Progenitor cell of endocrine pancreas (in vitro differentiated cells): ENCODE results near the gene STARD3. TPM values are rescaled to one million over a fixed set of nuclear protein-coding genes. Genes with fewer than 3 reads are reported as not detected.

ENCODE experiments used
- DNase-seq: peaks from one replicate; pipeline ENCODE4 v3.0.0; 2021; ENCODE audit warnings: low spot score; ENCODE audit not compliant: unreplicated experiment
- H3K27ac Mint-ChIP-seq: 2 replicates; pipeline ENCODE4 v1.8.0; 2021; ENCODE audit warnings: mild to moderate bottlenecking, moderate library complexity, mixed read lengths
- H3K27me3 Mint-ChIP-seq: 2 replicates; pipeline ENCODE4 v1.8.0; 2021; ENCODE audit warnings: mixed read lengths
- H3K36me3 Mint-ChIP-seq: 2 replicates; pipeline ENCODE4 v1.8.0; 2022; ENCODE audit warnings: mixed read lengths; ENCODE audit not compliant: insufficient read depth
- H3K4me1 Mint-ChIP-seq: 2 replicates; pipeline ENCODE4 v1.8.0; 2021; ENCODE audit warnings: low read depth, mixed read lengths
- H3K4me3 Mint-ChIP-seq: 2 replicates; pipeline ENCODE4 v1.8.0; 2021; ENCODE audit warnings: low read depth, mild to moderate bottlenecking, moderate library complexity, mixed read lengths
- H3K9me3 Mint-ChIP-seq: 2 replicates; pipeline ENCODE4 v1.8.0; 2021; ENCODE audit warnings: low read depth, mixed read lengths
- total RNA-seq: library from RNA; stranded (reverse); gene quantifications from 2 replicates; pipeline ENCODE4 v1.2.1, GENCODE V29; 2021
- TF ChIP-seq, protein P1 (sequence below): fragments of 200-600 bp; sonication (generic); IDR thresholded peaks from one replicate; pipeline ENCODE4 v1.5.0; 2021; ENCODE audit warnings: antibody characterized with exemption, mild to moderate bottlenecking; ENCODE audit not compliant: unreplicated experiment

Gene STARD3
- total RNA-seq, 1 donor from 2014 or later = 57.0 TPM

DNA sequence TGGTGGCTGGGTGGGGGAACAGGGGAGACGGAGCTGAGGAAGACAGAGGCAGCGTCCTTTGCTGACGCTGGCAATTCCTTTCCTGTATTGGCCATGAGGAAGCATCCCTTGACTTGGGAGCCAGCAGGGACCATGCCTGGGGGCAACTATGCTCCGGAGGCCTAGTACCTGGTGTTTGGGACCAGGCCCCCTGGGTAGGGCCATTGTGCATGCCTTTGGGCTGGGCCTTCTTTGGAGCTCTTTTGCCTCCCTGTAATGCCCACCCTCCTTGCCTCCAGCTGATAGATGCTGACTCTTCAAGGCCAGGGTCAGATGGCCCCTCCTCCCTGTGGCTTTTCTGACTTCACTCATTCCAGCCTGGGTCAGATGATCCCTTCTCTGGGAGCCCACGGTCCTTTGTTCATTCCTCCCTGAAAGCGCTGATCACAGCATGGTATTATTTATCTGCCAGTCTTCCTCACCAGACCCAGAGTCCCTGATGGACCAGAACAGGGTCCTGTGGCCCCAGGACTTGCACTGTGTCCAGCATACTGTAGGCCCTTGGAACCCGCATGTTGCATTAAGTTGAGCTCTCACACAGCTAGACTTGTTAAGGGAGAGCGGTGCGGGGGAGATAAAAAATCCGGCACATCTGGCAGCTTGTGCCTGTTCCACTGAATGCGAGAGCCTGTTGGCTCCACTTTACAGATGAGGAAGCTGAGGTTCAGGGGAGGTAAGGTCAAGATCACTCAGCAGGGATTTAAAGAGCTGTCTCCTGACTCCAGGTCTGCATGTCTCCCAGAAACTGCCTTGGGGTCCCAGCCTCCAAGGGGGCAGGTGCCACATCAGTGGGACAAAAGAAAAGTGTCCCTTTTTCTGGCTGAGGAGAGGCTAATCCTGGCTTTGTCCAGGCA is 2.9 kb downstream of the STARD3 start:
- Mint-ChIP-seq H3K27me3 (no peaks in the 10 kb centered on the region), H3K4me1 (peaks cover 16% of the 10 kb centered on the region), H3K4me3 (no peak overlapping the region), H3K27ac (no peak overlapping the region), H3K9me3 (no peaks in the 10 kb centered on the region), H3K36me3 (no peaks in the 10 kb centered on the region)
- DNase-seq = no peak
- TF ChIP-seq, protein P1, sequence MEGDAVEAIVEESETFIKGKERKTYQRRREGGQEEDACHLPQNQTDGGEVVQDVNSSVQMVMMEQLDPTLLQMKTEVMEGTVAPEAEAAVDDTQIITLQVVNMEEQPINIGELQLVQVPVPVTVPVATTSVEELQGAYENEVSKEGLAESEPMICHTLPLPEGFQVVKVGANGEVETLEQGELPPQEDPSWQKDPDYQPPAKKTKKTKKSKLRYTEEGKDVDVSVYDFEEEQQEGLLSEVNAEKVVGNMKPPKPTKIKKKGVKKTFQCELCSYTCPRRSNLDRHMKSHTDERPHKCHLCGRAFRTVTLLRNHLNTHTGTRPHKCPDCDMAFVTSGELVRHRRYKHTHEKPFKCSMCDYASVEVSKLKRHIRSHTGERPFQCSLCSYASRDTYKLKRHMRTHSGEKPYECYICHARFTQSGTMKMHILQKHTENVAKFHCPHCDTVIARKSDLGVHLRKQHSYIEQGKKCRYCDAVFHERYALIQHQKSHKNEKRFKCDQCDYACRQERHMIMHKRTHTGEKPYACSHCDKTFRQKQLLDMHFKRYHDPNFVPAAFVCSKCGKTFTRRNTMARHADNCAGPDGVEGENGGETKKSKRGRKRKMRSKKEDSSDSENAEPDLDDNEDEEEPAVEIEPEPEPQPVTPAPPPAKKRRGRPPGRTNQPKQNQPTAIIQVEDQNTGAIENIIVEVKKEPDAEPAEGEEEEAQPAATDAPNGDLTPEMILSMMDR = no peak

DNA sequence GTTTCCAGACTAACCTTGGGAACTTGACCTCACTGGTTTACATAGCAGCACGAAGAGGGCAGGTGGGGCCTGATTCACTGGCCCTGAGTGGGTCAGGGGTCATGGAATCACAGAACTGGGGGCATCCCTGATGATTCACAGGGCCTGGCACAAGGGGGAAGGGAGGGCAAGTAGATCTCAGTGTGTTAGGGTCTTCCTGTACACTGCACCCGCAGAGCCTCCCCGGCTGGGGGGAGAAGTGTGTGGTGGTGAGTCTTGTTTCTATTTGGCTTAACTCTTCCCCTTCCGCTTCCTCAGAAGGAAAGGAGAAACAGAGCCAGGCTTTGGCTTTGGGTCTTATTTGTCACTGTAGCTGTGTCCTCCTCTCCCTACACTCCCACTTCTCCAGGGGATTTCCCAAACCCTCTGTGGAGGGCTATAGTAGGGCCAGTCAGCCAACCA is 3.7 kb downstream of the STARD3 start:
- TF ChIP-seq, protein P1 = no peak
- Mint-ChIP-seq H3K4me1 (peaks cover 19% of the 10 kb centered on the region), H3K27ac (no peak overlapping the region), H3K27me3 (no peaks in the 10 kb centered on the region), H3K4me3 (no peak overlapping the region), H3K9me3 (no peaks in the 10 kb centered on the region), H3K36me3 (no peaks in the 10 kb centered on the region)
- DNase-seq = no peak

DNA sequence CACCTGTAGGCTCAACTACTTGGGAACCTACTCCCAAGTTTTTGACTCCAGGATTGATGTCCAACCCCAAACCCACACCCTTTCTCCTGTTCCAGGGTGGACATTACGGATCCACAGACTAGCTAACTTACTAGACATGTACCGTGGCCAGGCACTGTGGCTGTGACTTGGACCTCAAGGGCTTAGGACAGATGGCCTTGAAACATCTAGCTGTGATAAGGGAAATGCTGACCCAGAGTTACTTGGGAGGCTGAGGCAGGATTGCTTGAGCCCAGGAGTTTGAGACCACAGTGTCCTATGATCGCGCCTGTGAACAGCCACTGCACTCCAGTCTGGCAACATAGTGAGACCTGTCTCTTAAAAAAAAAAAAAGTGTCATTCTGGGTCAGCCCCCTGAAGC is 4.2 kb downstream of the STARD3 start:
- Mint-ChIP-seq H3K9me3 (no peaks in the 10 kb centered on the region), H3K27me3 (no peaks in the 10 kb centered on the region), H3K36me3 (no peaks in the 10 kb centered on the region), H3K27ac (no peak overlapping the region), H3K4me3 (no peak overlapping the region), H3K4me1 (peaks cover 19% of the 10 kb centered on the region)
- no peak for DNase-seq
- TF ChIP-seq, protein P1 = no peak

DNA sequence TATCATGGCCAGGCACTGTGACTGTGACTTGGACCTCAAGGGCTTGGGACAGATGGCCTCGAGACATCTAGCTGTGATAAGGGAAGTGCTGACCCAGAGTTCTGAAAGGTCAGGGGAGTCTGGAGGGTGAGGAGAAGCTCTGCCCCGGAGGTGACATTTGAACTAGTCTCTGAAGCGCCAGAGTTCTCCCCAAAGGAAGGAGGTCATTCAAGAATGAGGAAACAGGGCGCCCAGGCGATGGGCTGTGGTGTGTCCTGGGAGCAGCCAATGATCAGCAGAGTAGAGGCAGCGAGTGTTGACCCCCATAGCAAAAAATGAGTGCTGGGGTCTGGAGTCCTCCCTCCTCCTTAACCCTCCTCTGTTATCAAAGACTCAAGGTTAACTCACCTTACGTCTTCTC is 4.9 kb downstream of the STARD3 start:
- peaks cover 16% of the 10 kb centered on the region for H3K4me1 Mint-ChIP-seq
- no peak for DNase-seq
- no peaks in the 10 kb centered on the region for H3K9me3 Mint-ChIP-seq
- H3K27me3 Mint-ChIP-seq = no peaks in the 10 kb centered on the region
- no peaks in the 10 kb centered on the region for H3K36me3 Mint-ChIP-seq
- H3K4me3 Mint-ChIP-seq = no peak overlapping the region
- no peak overlapping the region for H3K27ac Mint-ChIP-seq
- TF ChIP-seq, protein P1 = no peak

DNA sequence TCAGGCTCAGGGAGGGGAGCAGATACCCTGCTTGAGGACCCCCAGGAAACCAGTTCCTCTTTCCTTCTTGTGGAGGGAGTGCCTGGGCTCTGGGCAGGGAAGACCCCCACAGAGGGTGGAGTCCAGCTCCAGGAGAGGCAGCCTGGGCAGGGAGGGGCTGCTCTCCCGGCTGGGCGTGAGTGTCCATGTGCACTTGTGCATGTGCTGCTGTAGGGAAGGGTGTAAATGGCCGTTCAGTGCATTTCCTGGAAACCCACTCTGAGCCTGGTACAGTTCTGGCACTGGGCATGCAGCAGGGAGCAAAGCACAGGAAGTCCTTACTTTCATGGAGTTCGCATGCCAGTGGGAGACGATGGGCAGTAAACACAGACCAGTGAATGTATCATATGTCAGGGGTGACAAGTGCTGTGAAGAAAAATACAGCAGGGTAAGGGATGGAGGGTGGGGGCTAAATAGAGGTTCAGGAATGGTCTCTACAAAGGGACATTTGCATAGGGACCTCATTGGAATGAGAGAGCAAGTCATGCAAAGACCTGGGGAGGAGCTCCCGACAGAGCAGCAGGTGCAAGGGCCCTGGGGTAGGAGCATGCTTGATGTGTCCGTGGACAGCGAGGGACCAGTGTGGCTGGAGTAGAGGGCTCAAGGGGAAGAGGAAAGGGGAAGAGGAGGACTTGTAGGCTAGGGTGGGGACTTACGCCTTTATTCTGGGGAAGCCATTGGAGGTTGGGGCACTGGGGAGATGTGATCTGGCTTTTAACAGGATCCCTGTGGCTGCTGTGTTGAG is 5.5 kb downstream of the STARD3 start:
- no peaks in the 10 kb centered on the region for H3K36me3 Mint-ChIP-seq
- TF ChIP-seq, protein P1 = no peak
- H3K9me3 Mint-ChIP-seq = no peaks in the 10 kb centered on the region

More for the DNA sequence above, 5.5 kb downstream of the STARD3 start:
- H3K27me3 Mint-ChIP-seq = no peaks in the 10 kb centered on the region
- H3K27ac Mint-ChIP-seq = no peak overlapping the region
- H3K4me3 Mint-ChIP-seq = no peak overlapping the region
- no peak for DNase-seq
- H3K4me1 Mint-ChIP-seq = peaks cover 13% of the 10 kb centered on the region
